HG03378 (cell line): Measurements from ENCODE around the gene KLHL42.

Experiments used
- ATAC-seq: cut with Tn5 transposase; IDR thresholded peaks from one replicate; pipeline ENCODE4 v1.9.1; 2021; ENCODE audit warnings: mild to moderate bottlenecking, moderate library complexity; ENCODE audit not compliant: unreplicated experiment

Gene KLHL42

DNA sequence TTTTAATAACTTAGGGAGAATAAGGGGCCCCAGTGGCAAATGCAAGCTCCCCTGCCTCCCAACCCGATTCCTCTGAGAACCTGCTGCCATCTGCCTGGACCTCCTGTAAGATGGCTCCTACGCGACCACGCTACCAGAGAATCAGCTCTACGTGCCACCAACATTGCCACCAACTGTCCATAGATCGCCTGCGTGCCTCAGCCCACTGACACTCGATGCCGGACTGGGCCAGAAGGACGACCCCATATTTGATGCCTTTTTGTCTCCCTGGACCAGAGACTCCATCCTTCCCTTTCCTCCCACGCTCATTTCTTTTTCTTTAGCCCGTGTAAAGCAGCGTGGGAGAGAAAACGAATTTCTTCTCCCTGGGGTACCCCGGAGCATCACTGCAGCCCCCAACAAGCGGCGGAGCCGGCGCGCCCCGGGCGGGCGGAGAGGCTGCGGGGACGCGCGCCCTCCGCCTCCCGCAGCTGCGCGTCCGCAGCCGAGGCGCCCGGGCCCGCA, 565 bp upstream of the KLHL42 start:
- ATAC-seq = peak; percentile 37

DNA sequence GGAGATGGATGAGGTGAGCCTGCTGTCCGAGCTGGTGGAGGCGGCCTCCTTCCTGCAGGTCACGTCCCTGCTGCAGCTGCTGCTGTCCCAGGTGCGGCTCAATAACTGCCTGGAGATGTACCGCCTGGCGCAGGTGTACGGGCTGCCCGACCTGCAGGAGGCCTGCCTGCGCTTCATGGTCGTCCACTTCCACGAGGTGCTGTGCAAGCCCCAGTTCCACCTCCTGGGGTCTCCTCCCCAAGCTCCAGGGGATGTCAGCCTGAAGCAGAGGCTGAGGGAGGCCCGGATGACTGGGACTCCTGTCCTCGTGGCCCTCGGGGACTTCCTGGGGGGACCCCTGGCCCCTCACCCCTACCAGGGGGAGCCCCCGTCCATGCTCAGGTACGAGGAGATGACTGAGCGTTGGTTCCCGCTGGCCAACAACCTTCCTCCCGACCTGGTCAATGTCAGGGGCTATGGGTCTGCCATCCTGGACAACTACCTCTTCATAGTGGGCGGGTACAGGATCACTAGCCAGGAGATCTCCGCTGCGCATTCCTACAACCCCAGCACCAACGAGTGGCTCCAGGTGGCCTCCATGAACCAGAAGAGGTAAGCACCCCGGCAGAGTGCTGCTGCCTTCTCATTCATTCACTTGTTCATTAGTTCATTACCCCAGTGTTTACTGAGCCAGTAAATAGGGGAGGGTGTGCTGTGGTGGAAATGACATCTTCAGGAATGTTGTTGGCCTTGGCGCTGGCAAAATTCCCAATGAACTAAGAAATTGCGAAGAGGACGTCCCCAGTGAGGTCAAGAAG, 777 bp downstream of the KLHL42 start:
- ATAC-seq = peak; percentile 36

DNA sequence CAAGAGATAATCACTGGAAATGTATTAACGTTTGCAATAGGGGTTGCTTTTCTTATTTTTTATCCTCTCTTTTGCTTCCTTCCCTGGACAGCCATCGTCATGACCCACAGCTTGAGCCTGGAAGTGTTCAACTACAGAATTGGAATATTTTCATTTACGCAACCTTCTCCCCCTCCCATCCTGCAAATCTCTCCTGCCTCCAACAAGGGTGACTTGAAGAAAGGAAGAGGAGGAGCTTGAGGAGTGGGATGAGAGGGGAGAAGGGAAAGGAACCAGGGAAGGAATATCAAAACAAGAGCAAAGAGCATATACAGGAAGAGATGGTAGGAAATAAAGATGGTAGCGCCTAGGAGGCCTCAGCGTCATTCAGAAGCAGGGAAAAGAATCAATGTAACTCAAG, 1.6 kb downstream of the KLHL42 start:
- ATAC-seq = no peak

DNA sequence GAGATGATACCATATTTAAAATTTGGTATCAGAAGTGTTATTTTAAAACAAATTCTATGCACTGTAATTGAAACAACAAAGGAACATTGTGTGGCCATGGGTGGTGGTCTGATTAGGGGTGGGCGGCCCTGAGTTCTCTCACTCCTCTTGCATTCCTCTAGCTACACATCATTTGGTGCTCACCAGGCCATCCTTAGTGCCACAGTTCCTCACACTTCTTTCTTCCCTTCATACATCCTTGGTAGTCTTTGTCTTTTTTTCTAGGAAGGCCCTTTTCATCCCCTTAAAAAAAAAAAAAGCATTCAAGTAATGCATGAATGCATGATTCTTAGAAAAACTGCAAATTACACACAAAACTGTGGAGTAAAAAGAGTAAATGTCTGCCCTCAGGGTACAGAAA, 2.4 kb downstream of the KLHL42 start:
- no peak for ATAC-seq

DNA sequence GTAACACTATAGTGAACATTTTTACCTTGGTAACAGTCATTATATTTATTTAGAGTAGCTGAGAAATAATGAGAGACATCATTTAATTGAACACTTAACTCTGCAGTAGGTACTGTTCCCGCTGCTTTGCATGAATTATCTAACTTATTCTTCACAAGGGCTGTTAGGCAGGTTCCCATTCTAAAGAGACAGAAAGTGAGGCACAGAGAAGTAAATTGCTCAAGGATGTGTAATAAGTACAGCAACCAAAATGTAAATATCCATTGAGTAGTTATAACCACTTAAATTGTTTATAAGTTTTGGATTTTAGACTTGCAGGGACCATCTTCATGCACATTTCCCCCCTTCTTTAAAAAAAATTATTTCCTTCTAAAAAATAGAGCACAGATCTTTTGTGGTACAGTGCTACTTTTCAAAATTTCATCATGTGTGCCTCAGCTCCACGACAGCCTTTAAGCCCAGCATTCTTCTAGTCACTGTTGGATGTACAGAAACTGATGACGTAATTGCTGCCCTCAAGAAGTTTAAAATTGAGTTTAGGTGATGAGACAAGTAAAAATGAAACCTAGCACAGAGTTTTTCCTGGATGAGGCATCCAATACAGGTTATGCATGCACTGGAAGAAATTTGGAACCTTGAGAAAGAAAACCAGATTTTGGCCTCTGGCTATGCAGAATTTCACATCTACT, 6.0 kb downstream of the KLHL42 start:
- ATAC-seq = no peak

DNA sequence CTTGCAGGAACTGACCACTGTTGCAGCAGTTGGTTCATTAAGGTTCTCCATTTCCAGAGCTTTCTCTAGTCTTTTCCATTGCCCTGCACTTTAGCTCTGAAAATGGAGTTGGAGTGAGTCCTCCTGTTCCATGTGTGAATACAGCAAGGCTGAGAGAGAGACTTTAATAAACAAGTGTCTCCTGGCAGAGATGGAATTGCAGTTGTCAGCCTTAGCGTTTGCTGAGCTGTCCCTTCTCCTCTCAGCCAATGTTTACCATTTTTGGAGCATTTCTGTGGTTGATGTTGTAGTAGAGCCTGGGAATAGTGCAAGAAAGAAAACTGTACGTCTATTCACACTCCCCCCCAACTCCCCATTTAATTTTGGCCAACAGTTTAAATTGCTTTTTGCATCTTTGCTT, 7.5 kb downstream of the KLHL42 start:
- no peak for ATAC-seq

DNA sequence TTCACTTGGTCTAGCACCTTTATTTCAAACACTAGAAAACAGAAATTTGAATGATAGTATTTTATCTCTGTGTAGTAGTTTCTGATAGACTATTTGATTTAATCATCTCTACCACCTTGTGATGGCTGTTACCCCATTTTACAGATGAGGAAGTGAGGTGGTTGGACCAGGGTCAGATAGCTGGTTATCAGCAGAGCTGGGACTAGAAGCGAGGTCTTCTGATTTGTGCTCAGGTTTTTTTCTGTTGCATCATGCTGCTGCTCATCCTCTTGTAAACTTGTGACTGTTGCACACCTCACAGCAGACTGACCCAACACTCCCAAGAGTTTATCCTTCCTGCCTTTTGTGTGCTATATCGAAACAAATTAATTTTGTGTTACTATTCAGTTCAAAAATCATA, 10.1 kb downstream of the KLHL42 start:
- ATAC-seq = no peak

DNA sequence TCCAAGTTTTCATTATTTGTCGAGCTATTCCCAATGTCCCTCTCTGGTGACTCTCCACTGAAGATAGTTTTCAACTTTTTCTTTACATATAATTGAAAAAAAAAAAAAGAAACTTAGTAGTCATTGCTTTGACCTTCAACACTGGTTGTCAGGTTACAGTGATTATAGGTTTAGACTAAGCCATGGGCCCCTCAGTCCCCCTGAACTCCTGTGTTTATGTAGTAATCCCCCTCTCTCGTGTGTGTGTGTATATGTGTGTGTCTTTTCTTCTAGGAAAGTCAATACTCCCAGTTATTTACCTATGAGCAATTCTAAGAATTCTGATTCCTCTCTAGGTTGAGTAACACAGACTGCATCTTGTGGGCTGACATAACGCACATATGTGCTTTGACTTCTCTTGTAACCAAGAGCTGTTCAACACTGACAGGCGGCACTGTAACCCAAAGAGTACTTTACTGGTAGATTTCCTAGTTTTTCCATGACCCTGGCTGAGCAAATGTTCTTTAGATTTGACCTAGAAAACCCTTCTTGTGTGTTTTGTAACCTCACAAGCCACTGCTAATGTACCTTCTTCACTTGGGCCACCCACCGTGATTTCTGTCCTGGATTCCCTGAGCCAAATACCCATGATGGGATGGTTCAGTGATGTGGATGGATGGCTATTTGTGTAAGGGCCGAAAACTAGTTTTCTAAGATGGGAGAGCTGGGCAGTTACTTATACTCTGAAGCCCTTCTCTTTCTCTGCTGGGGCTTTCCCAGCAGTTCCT, 15.0 kb downstream of the KLHL42 start:
- no peak for ATAC-seq

DNA sequence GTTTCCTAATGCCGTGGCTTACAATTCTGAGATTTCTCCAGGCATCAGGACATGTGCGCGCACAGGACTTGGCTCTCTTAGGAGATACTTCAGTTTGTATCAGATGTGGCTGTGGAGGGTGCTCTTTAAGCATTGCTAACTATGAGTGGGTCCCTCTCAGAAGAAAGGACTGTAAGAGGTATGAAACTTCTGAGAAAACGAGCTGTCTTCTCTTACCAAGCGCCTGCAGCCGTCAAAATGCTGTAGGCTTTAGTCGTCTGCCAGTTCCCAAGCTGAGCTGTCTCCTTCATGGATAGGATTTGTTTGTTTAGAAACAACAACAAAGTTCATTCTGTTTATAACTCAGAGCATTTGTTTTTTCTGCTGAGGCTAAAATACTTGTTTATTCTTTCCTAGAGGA, 16.1 kb downstream of the KLHL42 start:
- ATAC-seq = no peak

DNA sequence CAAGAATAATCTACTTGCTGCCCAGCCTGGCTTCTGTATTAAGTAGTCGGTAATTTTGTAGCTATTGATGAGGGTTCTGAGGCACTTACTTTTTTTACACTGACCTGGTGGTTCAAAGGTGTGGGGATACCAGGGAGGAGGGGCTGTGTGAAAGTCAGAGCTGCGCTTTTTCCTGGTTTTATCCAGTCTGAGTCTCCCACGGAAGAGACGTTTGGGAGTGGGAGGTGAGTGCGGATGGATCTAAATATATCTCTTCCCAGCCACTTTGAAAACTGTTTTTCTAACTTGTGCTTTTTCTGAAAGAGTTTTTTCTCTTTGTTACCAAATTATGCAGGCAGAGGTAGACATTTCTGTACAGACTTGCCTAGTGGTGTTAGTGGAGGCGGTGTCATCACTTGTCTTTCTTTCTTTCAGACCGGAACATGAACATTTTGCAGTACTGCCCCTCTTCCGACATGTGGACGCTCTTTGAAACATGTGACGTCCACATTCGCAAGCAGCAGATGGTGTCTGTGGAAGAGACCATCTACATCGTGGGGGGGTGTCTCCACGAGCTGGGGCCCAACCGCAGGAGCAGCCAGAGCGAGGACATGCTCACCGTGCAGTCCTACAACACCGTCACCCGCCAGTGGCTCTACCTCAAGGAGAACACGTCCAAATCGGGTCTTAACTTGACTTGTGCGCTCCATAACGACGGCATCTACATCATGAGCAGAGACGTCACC, 17.4 kb downstream of the KLHL42 start:
- ATAC-seq = no peak

DNA sequence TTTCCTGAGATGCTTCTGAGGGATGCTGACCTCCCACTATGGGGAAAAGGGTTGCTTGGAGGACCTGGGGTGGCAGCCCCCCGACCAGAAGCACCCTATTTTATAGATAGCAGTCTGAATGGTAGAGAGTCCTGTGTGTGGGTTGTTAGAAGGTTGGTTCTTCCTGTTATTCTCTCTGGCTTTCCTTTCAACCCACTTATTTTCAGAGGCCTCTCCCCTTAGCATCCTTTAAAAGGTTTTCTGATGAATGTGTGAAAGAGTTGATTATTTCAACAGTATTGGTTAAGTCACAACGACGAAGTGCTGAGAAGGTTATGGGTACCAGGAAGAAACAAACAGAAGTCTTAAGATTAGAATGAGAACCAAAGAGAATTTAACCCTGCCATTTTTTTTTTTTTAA, 20.8 kb downstream of the KLHL42 start:
- no peak for ATAC-seq

DNA sequence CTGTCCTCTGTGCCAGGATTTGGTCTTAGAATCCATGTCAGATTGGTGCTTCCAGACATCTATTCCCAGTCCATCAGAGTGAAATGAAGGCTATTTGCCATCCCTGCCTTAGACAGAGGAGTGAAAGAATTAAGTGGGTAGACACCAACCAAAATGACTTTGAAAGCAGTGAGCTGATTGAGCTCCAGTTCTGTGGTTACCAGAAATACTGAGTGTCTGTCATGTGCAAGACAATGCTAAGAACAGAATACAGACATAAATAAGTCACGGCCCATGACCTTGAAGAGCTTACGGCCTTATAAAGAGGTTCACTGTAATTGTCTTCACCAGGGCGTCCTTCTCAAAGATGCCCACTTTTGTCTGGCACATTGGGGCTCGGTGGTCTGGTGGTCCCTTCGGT, 21.6 kb downstream of the KLHL42 start:
- ATAC-seq = no peak

DNA sequence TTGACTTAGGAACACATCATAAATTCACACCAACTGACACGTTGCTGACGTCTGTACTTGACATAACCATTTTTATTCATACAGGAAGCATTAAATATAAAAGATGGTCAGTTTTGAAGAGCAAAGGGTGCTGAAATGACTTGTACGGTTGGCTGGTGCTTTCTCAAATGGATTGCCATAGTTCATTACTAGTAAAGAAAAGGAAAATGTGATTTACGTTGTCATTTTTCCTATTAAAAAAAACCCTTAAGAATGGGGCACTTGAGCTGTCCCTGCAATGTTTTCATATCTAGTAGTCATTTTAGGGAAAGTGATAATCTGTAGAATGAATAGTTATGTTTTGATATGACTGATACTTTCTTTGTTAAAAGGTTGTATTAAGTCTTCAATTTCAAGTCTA, 22.5 kb downstream of the KLHL42 start:
- ATAC-seq = no peak

DNA sequence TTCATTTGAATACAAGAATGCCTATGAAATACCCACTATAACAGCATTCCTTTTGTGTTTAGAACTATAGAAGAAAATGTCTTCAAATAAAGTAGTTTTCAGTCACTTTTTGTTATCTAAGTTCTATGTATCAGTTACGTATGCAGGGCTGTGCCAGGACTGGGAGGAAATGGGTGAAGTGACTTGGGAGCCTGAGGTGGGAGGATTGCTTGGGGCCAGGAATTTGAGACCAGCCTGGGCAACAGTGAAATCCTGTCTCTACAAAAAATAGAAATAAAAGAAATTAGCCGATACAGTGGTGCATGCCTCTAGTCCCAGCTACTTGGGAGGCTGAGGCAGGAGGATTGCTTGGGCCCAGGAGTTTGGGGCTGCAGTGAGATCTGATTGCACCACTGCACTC, 22.9 kb downstream of the KLHL42 start:
- ATAC-seq = no peak

DNA sequence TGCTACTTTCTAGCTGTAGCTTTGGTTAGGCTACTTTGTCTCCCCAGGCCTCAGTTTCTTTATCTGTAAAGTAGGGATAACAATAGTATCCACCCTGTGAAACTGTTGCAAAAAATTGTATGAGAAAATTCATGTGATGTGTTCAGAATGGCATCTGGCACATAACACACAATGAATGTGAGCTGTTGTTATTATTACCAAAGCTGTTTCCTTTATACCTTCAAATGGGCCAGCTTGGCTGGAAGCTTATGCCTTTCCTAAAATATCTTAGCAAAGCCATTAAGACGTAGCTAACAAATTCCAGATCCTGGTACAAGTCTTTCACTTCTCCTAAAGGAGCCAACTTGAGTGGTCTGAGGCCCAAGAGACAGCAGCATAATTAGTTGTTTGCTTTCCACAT, 25.2 kb downstream of the KLHL42 start:
- no peak for ATAC-seq

DNA sequence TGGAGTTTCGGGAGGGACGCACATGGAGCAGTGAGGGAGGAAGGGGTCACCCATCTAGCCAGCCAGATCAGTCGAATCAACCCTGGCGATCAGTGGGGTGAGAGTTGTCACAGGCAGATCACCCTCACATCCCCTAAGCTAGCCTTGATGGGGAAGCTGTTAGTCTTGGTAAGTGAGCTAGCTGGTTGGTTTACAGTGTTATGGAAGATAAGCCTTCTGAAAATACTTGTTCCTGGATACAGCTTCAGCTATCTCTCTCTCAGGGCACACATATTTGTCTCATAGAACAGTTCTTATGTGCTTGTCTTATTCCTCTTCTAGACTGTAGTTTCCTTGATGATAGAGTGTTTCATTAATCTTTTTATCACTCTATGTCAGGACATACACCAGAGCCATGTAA, 26.2 kb downstream of the KLHL42 start:
- ATAC-seq = no peak

DNA sequence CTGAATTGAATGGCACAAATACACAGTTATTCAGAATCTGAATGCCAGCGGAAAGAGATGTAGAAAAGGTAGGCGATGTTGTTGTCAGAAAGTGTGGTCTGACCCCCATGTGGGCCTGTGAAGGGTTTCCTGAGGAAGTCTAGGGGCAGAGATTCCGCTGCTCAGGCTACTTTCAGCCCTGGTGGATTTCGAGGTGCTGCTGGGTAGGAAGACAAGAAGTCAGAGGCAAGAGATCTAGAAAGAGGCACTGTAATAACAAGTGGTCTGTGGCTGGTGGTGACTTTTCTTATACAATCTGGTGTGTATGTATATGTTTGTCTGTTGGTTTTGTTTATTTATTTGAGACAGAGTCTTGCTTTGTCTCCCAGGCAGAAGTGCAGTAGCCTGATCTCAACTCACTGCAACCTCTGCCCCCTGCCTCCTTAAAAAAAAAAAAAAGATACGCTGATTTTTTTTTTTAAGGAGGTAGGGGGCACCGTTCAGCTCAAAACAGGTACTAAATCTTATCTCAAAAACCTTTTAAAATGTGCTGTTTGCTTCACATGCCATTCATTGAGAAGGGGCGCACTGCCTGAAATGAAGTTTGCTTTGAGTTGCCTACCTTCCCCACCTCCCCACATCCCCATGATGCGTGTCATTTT, 27.1 kb downstream of the KLHL42 start:
- ATAC-seq = no peak

DNA sequence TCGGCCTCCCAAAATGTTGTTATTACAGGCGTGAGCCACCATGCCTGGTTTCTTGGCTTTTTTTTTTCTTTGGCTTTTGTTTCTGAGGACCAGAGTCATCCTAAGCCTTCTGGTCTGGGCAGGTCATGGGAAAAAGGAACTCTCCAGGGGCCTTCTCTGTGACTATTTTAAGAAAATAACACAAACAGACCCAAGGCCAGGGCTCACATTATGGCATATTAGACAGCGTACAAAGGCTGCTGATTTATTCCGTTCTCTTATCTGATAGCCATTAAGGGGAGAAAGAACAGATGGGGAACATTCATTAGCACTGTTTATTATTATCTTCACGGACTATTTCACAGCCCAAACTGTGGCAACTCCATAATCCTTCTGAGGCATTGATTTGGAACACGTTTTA, 28.8 kb downstream of the KLHL42 start:
- ATAC-seq = no peak

DNA sequence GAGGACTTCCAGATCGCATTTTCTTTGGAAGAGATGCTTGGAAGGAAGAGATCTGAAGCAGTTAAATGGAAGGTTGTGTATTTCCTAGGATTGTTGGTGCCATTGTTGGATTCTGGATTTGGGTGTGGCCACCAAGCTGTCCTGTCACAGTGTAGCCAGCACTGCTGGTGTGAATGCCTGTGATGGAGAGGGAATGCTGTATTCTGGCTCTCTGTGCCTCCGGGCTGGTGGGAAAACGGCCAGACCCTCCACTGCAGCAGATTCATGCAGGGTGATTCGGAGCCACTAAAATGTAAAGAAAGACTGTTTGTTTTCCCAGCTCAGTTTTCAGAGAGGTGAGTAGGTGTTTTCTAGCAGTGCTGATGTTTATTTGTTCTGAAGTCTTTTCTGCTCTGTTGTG, 30.7 kb downstream of the KLHL42 start:
- no peak for ATAC-seq

DNA sequence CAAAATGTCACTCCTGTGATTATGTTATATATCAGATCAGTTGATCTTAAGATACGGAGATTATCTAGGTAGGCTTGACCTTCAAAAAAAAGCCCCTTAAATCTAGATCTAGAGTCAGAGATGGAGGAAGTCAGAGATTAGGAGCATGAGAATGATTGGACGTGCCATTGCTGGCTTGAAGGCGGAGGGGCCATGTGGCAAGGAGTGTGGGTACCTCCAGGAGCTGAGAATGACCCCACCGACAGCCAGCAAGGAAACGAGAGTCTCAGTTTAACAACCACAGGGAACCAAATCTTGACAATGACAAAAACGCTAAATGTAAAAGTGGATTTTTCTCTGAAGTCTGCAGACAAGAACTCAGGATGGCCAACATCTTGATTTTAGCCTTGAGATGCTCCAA, 32.5 kb downstream of the KLHL42 start:
- no peak for ATAC-seq

DNA sequence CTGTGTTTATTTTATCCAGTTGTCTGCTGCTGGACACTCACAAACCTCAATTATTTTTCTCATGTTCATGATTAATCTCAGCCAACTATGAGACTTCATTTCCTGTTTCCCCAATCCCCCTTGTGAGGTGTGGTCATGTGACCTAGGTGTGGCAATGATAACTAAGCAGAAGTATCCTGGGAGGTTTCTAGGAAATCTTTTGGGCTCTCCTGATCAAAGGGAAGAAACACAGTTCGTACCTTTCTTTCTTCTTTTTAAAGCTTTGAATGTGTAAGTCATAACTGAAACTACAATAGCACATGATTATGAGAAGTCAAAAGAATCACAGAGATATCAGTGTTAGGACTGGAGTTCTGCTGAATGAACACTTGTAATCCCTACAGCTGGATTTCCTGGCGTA, 34.4 kb downstream of the KLHL42 start:
- ATAC-seq = no peak
